ENCODE results near the gene CHIT1. TPM values are rescaled to one million over a fixed set of nuclear protein-coding genes. Genes with fewer than 3 reads are reported as not detected.

CHIT1 gene
- total RNA-seq, 1 donor from 2014 or later, result 0.22 TPM

DNA sequence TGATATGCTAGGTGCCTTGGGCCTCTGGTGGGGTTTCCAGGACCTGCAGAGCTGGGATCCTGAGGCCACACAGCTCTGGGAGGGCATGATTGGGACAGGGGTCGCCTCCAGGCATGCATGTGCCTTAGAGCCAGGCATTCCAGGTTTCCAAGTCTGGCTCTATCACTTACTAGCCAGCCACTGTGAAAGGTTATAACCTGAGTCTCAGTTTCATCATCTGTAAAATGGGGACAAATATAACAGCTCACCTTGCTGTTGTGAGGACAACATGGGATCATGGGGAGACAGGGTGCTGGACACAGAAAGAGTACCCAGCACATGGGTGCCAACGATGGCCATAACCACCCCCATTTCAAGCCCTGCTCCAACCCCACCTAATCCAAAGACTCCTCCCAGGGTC lies 45.6 kb downstream of the CHIT1 start:
- ATAC-seq, result no peak
- DNase-seq (ENCODE audit: low spot score), result no peak
- intact Hi-C loops (cut with DNase I), result no loop called here

DNA sequence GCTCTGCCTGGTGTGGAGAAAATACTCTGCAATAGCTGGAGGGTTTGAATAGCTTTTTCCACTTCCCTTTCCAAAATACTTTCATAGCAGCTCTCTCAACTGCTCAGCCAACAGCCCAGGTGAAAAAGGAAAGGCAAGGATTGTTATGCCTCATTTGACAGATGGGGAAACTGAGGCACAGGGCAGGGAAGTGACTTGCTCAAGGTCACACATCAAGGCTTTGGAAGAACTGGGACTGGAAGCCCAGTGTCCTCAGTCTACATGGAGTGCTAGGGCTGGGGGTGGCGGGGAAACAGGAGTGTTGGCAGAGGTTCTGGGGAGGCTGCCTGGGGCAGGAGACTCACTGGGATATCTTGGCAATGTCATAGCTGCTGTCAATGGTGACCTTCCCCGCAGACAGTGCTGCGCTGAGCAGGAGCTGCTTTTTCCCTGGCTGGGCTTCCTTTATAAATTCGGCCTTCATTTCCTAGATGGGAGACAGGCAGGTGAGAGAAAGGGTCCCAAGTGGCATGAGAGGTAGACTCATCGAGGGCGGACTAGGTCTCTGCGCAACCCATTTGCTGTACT lies 47.0 kb downstream of the CHIT1 start:
- DNase-seq (ENCODE audit: low spot score), result no peak
- no peak for ATAC-seq
- intact Hi-C loops (cut with DNase I), result no loop called here

DNA sequence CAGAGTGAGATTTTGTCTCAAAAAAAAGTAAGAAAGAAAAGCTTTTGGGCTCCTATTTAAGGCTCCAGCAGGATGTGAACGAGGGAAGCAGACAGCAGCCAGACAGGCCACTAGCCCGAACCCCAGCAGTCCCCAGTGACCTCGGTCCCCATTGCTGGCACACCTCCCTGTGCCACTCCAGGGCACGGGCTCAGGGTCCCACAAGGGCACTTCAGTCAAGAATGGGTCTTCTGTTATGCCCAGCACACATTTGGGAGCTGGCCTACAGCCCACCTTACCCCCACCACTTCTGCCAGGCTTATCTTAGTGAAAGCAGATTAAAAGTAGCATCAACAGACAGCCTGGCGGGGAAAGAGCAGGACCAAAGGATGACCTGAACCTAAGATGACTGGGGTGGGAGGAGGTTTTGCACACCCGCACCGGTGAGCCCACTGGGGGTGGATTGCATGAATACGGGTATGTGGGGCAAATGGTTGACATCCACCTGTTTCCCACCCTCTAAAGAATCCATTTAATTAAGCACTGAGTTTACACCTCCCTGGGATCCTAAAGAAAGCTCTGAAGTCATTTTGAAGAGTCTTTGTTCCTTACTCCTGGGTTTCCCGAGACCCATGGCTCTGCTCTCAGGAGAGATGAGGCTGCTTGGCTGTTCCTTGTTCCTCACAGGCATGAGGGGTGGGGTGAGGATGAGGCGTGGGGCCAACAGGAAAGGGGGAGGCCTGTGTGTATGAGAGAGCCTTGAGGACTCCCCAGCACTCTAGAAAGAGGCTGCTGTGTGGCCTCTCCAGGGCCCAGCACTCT lies 47.7 kb downstream of the CHIT1 start:
- intact Hi-C loops (cut with DNase I), result no loop called here
- ATAC-seq (no peak), DNase-seq (ENCODE audit: low spot score) (no peak)

DNA sequence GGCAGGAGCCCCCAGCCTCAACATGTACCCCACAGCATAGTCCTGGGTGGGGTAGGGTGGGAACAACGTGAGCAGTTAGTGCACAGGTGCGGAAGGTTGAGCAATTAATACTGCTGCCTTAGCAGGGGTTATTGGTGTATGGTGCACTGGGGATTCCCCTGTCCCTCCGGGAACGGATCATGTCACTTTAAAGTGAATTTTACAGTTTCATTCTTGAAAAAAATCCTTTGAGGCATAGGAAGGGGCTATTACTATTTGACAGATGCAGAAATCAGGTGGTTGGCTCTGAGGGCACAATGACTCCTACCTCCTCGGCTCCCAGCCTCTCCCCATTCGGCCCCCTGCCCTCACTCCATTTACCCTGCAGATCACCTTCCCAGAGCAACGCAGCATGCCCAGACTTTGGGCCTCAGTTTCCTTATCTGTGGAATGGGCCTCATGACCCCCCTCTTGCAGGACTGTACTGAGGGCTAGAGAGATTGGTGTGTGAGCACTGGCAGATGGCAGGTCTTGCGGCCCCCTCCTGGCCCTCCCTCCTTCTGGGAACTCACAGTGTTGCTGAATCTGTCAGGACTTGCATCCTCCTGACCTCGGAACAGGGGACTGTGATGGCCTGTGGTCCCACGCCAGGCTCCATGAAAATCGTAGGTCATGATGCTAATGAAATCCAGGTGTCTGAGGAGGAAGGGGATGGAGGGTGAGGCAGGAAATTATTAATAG lies 48.7 kb downstream of the CHIT1 start:
- ATAC-seq (no peak), DNase-seq (ENCODE audit: low spot score) (no peak)
- intact Hi-C loops (cut with DNase I), result no loop called here

DNA sequence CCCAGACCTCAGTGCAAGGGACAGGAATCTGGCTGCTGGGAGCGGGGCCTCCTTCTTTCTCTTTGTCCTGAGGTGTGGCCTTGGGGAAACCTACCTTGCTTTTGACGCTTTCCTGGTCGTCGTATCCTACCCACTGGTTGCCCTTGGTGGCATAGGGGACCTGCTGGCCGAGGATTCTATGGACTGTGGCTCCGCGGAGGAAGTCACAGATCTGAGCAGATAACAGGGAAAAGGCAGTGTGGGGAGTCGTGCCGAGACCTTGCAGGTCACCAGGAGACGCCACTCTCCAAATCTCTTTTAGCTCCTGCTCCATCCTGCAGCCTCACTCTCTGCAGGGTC lies 49.8 kb downstream of the CHIT1 start:
- ATAC-seq, result no peak
- intact Hi-C loops (cut with DNase I), result no loop called here
- DNase-seq (ENCODE audit: low spot score), result no peak

DNA sequence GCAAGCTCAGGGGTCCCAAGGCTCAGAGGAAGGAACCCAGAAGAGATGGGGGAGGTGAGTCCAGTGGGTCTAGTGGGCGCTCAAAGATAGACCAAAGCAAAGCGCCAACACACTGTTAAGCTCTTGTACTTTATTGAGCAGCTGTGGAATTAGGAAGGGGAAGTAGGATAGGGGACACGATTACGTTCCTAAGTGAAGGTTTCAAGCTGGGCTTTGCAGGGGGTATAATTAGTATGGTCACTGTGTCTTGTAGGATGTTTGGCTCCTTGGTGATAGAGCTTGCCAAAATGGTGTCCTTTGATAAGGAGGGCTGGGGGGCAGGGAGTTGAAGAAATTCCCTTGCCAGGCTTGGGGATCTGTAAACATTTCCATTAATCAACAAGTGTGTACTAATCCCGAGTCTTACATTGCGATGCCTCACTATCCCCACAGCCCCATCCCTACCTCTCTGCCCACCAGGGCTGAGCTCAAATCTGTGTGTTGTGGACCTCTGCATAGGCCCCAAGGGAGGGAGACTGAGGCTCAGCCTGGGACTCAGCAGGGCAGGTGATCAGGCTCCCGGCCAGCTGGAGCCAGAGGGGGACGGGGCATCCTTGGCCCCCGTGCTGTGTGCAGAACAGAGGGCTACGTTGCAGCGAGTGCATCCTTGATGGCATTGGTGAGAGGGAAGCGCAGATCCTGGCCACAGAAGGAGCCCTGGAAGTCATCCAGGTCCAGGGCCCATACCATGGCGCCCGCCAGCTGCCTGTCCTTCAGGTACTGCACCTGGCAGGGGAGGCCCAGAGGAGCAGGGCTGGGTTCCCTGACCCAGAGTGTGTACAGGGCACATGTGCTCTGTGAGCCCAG lies 50.4 kb downstream of the CHIT1 start:
- no peak for DNase-seq (ENCODE audit: low spot score)
- ATAC-seq, result no peak
- intact Hi-C loops (cut with DNase I), result no loop called here

DNA sequence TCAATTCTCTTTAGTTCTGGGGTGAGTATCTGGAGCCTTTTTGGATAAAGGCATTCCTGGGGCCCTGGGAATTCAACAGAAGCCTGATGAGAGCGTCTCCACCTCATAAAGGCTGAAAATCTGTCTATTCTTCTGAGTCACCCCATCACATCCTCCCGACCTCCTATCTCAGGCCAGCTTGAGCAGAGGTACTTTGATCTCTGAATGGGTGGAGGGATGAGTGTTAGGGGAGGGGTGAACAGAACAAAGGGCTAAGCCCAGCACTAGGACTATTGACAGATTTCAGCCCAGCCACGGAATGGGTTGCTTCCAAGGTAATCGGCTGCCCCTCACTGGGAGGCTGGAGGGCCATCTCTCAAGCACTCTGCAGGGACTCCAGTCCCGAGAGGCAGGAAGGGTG lies 51.4 kb downstream of the CHIT1 start:
- intact Hi-C loops (cut with DNase I), result no loop called here
- DNase-seq (ENCODE audit: low spot score), result no peak
- no peak for ATAC-seq

DNA sequence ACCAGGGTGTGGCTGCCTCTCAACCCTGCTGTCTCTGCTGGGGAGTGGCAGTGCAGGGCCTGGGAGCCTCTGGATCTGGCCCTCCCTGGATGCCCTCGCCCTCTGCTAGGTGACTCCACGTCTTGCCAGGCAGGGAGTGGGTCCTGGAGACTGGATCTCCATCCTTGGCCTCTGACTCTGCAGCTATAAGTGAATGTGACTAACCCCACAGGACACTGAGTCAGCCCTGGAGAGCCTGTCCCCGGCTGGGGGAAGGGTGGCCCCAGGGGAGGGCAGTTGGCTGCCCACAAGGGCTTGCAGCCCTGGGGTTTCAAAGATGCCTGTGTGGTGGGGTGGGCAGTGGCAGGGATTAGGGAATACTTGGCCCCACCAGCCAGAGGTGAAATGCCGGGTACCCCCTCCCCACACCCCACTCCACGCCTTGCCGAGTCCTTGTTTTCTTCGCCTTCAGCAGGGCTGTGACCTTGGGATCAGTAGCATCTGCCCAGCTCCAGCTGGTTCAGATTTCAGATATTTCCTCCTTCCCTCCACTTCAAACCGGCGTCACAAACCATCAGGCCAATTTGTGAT lies 51.9 kb downstream of the CHIT1 start:
- intact Hi-C loops (cut with DNase I), result no loop called here
- no peak for ATAC-seq
- no peak for DNase-seq (ENCODE audit: low spot score)

DNA sequence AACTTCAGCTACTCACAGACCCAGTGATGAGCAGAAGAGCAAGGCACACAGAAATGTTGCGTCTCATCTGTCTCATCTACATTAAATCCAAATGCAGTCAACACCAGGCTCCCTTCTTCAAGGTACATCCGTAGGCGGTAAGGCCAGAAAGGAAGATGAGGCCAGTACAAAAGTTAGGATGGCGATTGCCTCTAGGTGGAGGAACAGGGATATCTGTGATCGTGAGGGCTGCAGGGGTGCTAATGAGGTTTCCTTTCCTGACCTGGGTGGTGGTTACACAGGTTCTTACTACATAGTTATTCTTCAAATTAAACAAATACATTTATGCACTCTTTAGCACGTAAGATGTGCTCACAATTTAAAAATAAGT lies 52.5 kb downstream of the CHIT1 start:
- intact Hi-C loops (cut with DNase I), result no loop called here
- ATAC-seq (no peak), DNase-seq (ENCODE audit: low spot score) (no peak)

DNA sequence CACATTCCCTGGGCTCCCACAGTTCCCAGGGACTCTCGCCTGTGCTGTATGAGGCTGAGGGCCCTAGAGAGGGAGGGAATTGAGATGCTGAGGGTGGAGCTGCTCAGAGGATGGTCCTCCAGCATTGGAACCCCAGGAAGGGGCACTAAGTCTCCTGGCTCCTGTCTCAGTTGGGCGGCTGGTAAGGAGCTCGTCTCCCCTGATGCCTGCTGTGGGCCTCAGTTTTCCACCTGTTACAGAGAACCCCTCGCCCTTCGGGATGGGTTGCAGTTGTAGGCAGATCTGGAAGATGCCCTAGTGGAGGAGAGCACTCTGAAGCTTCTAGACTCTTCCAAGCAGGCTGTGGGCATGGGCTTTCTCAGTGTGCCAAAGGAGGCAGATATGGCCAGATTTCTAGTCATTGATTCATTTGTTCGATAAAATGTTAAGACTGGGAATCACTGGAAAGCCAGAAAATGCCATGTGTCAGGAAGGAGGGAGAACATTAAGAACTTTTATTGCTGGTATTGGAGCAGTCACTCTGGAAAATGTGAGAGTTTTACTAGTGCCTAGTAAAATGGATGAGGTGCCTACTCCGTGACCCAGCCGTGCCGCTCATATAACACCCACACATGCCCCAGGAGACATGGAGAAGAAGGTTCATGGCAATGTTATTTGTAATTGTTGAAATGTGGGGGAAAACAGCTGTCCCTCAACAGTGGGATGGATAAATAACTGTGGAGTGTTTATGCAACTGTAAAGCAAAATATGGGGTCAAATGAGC lies 53.0 kb downstream of the CHIT1 start:
- DNase-seq (ENCODE audit: low spot score), result no peak
- intact Hi-C loops (cut with DNase I), result no loop called here
- ATAC-seq, result no peak

DNA sequence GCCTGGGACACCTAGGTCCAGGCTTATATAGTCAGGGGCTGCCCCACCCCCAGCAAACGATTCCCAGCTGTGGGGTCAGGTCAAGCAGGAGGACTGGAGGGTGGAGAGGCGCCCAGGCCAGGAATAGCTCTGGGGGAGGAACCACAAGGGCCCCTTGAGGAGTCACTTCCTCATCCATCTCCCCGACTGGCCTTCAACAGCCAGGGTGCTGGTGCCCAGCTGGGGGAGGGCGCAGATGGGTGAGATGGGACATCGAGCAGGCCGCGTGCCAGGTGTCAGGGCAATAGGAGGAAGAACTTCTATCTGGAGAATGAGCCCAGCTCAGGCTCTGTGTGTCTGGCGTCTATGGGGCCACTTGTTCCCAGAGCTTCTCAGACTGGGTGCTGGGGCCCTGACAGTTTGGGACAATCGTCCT lies 53.6 kb downstream of the CHIT1 start:
- ATAC-seq (peak; percentile 47), DNase-seq (ENCODE audit: low spot score) (no peak)
- intact Hi-C loops (cut with DNase I), result no loop called here

DNA sequence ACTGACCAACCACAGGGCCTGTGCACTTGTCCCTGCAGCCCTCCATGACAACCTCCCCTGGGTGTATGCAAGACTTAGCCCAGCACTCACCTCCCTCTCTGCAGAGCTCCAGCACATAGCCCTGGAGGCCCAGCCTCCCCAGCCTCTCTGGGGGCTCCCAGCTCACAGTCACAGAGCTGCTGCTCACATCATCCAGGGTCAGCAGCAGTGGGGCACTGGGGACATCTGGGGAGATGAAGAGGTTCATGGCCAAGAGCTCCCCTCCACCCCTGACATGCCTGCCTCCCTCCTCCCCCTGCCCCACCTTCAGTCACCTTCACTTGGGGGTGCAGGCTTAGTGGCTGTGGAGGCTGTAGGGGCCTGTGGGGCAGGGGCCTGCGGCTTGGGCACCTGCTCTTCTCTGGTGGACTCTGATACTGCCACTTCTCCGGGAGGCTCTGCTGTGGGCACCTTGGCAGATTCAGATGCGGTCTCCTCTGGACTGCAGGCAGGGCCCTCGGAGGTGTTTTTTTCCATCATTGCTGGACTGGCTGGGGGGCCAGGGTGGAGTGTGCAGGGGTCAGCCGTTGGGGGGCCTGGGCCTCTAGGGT lies 54.1 kb downstream of the CHIT1 start, which contains the start of gene MYBPH:
Gene MYBPH (minus strand): TSS at position 590 of the 590 bp plus-strand sequence. CDS start 71 bp downstream, at position 519.
- DNase-seq (ENCODE audit: low spot score), result no peak
- no peak for ATAC-seq
- intact Hi-C loops (cut with DNase I), result no loop called here

DNA sequence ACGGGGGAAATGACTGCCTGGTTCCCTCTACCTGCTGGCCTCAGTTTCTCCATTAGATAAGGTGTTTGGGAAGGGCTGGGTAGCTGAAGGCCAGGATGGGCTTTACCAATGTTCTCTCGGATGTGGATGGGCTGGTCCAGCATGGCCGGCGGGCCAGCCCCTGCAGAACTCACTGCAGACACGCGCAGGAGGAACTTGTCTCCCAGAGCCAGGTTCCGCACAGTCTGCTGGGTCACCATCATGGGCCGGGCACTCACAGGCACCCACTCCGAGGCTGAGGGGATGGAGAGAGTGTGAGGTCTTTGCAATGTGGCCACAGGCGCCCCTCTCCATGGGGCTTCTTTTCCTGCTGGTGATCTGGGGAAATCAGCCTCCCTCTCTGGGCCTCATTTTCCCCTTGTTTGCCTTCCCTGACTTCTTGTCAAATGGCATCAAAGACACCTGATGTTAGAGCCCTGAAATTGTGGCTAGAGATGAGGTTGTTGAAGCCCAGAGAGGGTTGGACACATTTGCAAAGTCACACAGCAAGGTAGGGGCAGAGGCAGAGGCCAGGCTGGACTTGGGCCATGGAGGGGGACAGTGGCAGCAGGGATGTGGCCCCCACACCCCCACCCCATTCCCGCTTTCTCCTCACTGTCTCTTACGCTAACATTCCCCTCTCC lies 55.0 kb downstream of the CHIT1 start:
- intact Hi-C loops (cut with DNase I), result no loop called here
- ATAC-seq (no peak), DNase-seq (ENCODE audit: low spot score) (no peak)

DNA sequence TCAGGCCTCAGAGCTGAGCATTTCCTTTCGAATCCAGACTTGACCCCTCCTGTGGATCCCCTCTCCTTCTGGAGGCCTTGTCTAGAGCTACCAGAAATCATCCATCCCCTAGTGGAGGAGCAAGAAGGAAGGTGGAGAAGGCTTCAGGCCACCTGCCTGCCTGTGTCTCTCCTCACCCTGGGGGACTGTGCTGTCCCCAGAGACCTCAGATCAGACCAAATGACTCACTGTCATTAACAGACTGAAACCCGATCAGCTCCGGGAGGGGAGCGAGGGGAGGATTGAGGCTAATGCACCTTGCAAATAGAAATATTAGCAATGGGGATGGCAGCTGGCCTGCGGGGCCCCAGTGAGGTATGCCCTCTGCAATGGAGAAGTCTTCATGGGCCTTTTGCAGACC lies 55.9 kb downstream of the CHIT1 start:
- intact Hi-C loops (cut with DNase I), result no loop called here
- DNase-seq (ENCODE audit: low spot score) (no peak), ATAC-seq (no peak)

DNA sequence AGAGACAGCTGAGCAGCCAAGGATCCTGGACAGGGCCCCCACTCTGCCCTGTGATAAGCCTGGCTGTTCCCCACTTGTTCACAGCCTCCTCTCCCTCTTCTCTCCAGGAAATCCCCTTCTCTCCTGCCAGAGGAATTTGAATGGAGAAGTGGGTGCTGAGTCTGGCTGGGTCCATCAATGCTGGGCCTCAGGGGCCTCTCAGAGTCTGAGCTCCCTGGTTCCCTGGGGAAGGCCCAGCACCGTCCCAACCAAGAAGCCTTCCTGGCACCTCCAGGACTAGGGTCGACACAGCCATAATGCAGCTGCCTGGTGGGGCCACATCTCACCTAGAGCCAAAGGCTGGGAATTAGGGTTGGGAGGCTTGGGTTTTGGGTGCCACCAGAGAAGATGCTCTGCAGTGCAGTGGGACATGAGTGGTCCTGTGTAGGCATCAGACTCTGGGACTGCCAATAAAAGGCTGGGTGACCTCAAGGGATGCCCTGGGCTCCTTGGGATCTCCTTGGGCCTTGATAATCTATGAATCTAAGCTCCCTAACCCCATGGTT lies 56.4 kb downstream of the CHIT1 start:
- ATAC-seq (no peak), DNase-seq (ENCODE audit: low spot score) (no peak)
- intact Hi-C loops (cut with DNase I), result no loop called here

DNA sequence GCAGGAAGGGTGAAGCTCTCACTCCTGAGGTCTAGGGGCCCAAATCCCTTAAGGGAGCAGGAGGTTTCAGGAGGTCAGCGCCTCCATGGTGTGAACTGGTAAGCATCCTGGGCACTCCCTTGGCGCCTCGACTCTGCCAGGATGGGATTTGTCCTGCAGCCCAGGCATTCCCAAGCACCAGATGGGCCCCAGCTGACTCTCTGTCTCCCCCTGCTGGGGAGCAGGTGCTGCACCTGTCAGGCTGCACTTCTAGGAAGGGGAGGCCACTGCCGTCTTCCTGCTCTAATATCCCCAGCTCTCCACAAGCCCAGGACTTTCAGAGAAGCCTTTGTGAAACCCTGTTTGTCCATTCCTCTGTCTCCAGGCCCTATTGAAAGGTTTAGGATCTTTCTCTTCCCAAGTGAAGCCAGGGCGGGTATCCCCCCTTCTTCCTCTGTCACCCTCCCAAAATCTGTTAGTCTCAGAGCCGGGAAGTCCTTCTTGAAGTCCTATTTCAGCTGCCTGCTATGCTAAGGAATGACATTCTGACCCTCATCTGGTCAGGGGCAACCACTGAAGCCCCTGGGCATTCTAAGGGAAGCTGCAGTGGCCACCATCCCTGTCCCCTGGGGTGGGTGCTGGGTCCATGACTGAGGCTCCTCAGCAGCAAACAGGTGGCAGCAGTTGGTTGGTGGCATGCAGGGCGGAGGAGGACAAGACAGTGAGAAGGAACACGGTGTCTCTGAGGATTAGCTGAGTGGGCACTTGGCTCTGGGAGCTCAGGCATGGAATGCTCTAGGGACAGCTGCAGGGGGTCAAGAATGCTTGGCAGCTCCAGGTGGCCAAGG lies 57.1 kb downstream of the CHIT1 start:
- DNase-seq (ENCODE audit: low spot score), result no peak
- ATAC-seq, result no peak
- intact Hi-C loops (cut with DNase I), result no loop called here
